ENCODE measurements around the gene RAB11A. TPM values are rescaled to one million over a fixed set of nuclear protein-coding genes. Genes with fewer than 3 reads are reported as not detected.

RAB11A gene
- total RNA-seq, 1 donor, result 218 TPM

GRCh38 chr15:65925338-65925737 is 56.0 kb downstream of the RAB11A start:
- TF ChIP-seq CTCF (IDR thresholded peaks at IDR 0.05; ENCODE audit: insufficient read depth, low read length), result no peak
- DNase-seq (ENCODE audit: low read depth), result no peak
- H3K4me3 ChIP-seq (ENCODE audit: low read depth, low read length), result no peak overlapping the region

- no peak overlapping the region for H3K4me3 ChIP-seq (ENCODE audit: low read depth, low read length)
- no peak for TF ChIP-seq CTCF (IDR thresholded peaks at IDR 0.05; ENCODE audit: insufficient read depth, low read length)
- no peak for DNase-seq (ENCODE audit: low read depth)
Measured at GRCh38 chr15:65926459-65926858, 57.2 kb downstream of the RAB11A start.

GRCh38 chr15:65926899-65927298 is 57.6 kb downstream of the RAB11A start:
- DNase-seq (ENCODE audit: low read depth), result no peak
- no peak for TF ChIP-seq CTCF (IDR thresholded peaks at IDR 0.05; ENCODE audit: insufficient read depth, low read length)
- H3K4me3 ChIP-seq (ENCODE audit: low read depth, low read length), result no peak overlapping the region

- no peak overlapping the region for H3K4me3 ChIP-seq (ENCODE audit: low read depth, low read length)
- peak; percentile 36 for TF ChIP-seq CTCF (IDR thresholded peaks at IDR 0.05; ENCODE audit: insufficient read depth, low read length)
- DNase-seq (ENCODE audit: low read depth), result no peak
Measured at GRCh38 chr15:65927545-65927944, 58.3 kb downstream of the RAB11A start.

GRCh38 chr15:65929573-65929972 is 60.3 kb downstream of the RAB11A start:
- DNase-seq (ENCODE audit: low read depth), result no peak
- H3K4me3 ChIP-seq (ENCODE audit: low read depth, low read length), result no peak overlapping the region
- no peak for TF ChIP-seq CTCF (IDR thresholded peaks at IDR 0.05; ENCODE audit: insufficient read depth, low read length)

- no peak for TF ChIP-seq CTCF (IDR thresholded peaks at IDR 0.05; ENCODE audit: insufficient read depth, low read length)
- no peak overlapping the region for H3K4me3 ChIP-seq (ENCODE audit: low read depth, low read length)
- DNase-seq (ENCODE audit: low read depth), result no peak
Measured at GRCh38 chr15:65930134-65930533, 60.8 kb downstream of the RAB11A start.

- H3K4me3 ChIP-seq (ENCODE audit: low read depth, low read length), result no peak overlapping the region
- DNase-seq (ENCODE audit: low read depth), result no peak
- TF ChIP-seq CTCF (IDR thresholded peaks at IDR 0.05; ENCODE audit: insufficient read depth, low read length), result no peak
Measured at GRCh38 chr15:65931221-65931620, 61.9 kb downstream of the RAB11A start.

Data from fibroblast of the aortic adventitia (primary cell).